ENCODE measurements around the gene PLAC8L1.
"Not testable (repeated sequence)": the region's sequence is repeated elsewhere in the genome, so short reads cannot be mapped to it uniquely, and the experiment has no call there.

The PLAC8L1 gene

GRCh38 chr5:146105477-146105876, at the start of gene PLAC8L1:
PLAC8L1 (minus strand) TSS chr5:146105577; CDS start chr5:146104311, 1,266 bp downstream.
- H3K27ac Mint-ChIP-seq, result no peak within 1 kb of the TSS
- H3K36me3 Mint-ChIP-seq (ENCODE audit: low read depth), result peaks cover 14% of the 10 kb centered on the region
- no peaks in the 10 kb centered on the region for H3K9me3 Mint-ChIP-seq
- no peaks in the 10 kb centered on the region for H3K4me1 Mint-ChIP-seq (ENCODE audit: low read depth)
- no peaks in the 10 kb centered on the region for H3K27me3 Mint-ChIP-seq
- H3K4me3 Mint-ChIP-seq, result no peak within 1 kb of the TSS

- Mint-ChIP-seq H3K36me3 (ENCODE audit: low read depth) (peaks cover 71% of the 10 kb centered on the region), H3K9me3 (no peaks in the 10 kb centered on the region), H3K27me3 (no peaks in the 10 kb centered on the region), H3K4me3 (no peak overlapping the region), H3K27ac (peak overlapping the region; percentile 69), H3K4me1 (ENCODE audit: low read depth) (no peaks in the 10 kb centered on the region)
These were observed 46.6 kb upstream of the PLAC8L1 start for GRCh38 chr5:146151970-146152369.

- H3K27ac Mint-ChIP-seq, result no peak overlapping the region
- peaks cover 75% of the 10 kb centered on the region for H3K36me3 Mint-ChIP-seq (ENCODE audit: low read depth)
- H3K9me3 Mint-ChIP-seq, result no peaks in the 10 kb centered on the region
- no peak overlapping the region for H3K4me3 Mint-ChIP-seq
- H3K27me3 Mint-ChIP-seq, result no peaks in the 10 kb centered on the region
- no peaks in the 10 kb centered on the region for H3K4me1 Mint-ChIP-seq (ENCODE audit: low read depth)
These were observed 32.6 kb upstream of the PLAC8L1 start for GRCh38 chr5:146137967-146138403.

GRCh38 chr5:146130440-146131045, 25.2 kb upstream of the PLAC8L1 start:
- H3K36me3 Mint-ChIP-seq (ENCODE audit: low read depth), result peaks cover 78% of the 10 kb centered on the region

GRCh38 chr5:146126068-146126467, 20.7 kb upstream of the PLAC8L1 start:
- H3K36me3 Mint-ChIP-seq (ENCODE audit: low read depth), result peaks cover 90% of the 10 kb centered on the region
- H3K27ac Mint-ChIP-seq, result no peak overlapping the region
- no peaks in the 10 kb centered on the region for H3K9me3 Mint-ChIP-seq
- H3K4me1 Mint-ChIP-seq (ENCODE audit: low read depth), result no peaks in the 10 kb centered on the region
- H3K27me3 Mint-ChIP-seq, result no peaks in the 10 kb centered on the region
- no peak overlapping the region for H3K4me3 Mint-ChIP-seq

More at GRCh38 chr5:146130440-146131045, 25.2 kb upstream of the PLAC8L1 start:
- Mint-ChIP-seq H3K27ac (no peak overlapping the region), H3K27me3 (no peaks in the 10 kb centered on the region), H3K9me3 (no peaks in the 10 kb centered on the region), H3K4me3 (no peak overlapping the region), H3K4me1 (ENCODE audit: low read depth) (no peaks in the 10 kb centered on the region)

- no peak overlapping the region for H3K27ac Mint-ChIP-seq
- H3K27me3 Mint-ChIP-seq, result no peaks in the 10 kb centered on the region
- H3K4me1 Mint-ChIP-seq (ENCODE audit: low read depth), result no peaks in the 10 kb centered on the region
- no peaks in the 10 kb centered on the region for H3K9me3 Mint-ChIP-seq
- no peak overlapping the region for H3K4me3 Mint-ChIP-seq
- peaks cover 91% of the 10 kb centered on the region for H3K36me3 Mint-ChIP-seq (ENCODE audit: low read depth)
These were observed 19.2 kb upstream of the PLAC8L1 start for GRCh38 chr5:146124580-146124979.

- H3K27ac Mint-ChIP-seq; H3K4me1 Mint-ChIP-seq (ENCODE audit: low read depth); H3K9me3 Mint-ChIP-seq; H3K4me3 Mint-ChIP-seq; H3K27me3 Mint-ChIP-seq: not testable (repeated sequence)
- peaks cover 90% of the 10 kb centered on the region for H3K36me3 Mint-ChIP-seq (ENCODE audit: low read depth)
These were observed 16.1 kb upstream of the PLAC8L1 start for GRCh38 chr5:146121451-146121850.

- Mint-ChIP-seq H3K27me3 (no peaks in the 10 kb centered on the region), H3K9me3 (no peaks in the 10 kb centered on the region), H3K4me1 (ENCODE audit: low read depth) (no peaks in the 10 kb centered on the region), H3K27ac (no peak overlapping the region), H3K4me3 (no peak overlapping the region), H3K36me3 (ENCODE audit: low read depth) (peaks cover 77% of the 10 kb centered on the region)
These were observed 12.9 kb upstream of the PLAC8L1 start for GRCh38 chr5:146118322-146118721.

- not testable (repeated sequence) for H3K27ac Mint-ChIP-seq; H3K9me3 Mint-ChIP-seq; H3K4me1 Mint-ChIP-seq (ENCODE audit: low read depth); H3K27me3 Mint-ChIP-seq; H3K4me3 Mint-ChIP-seq
- peaks cover 74% of the 10 kb centered on the region for H3K36me3 Mint-ChIP-seq (ENCODE audit: low read depth)
These were observed 11.8 kb upstream of the PLAC8L1 start for GRCh38 chr5:146117216-146117615.

GRCh38 chr5:146116361-146116760, 11.0 kb upstream of the PLAC8L1 start:
- peak overlapping the region; percentile 5 for H3K27ac Mint-ChIP-seq
- no peak overlapping the region for H3K4me3 Mint-ChIP-seq
- no peaks in the 10 kb centered on the region for H3K27me3 Mint-ChIP-seq
- no peaks in the 10 kb centered on the region for H3K9me3 Mint-ChIP-seq
- no peaks in the 10 kb centered on the region for H3K4me1 Mint-ChIP-seq (ENCODE audit: low read depth)
- H3K36me3 Mint-ChIP-seq (ENCODE audit: low read depth), result peaks cover 74% of the 10 kb centered on the region

GRCh38 chr5:146112476-146112875, 7.1 kb upstream of the PLAC8L1 start:
- peaks cover 41% of the 10 kb centered on the region for H3K36me3 Mint-ChIP-seq (ENCODE audit: low read depth)
- H3K27me3 Mint-ChIP-seq, result no peaks in the 10 kb centered on the region
- no peaks in the 10 kb centered on the region for H3K9me3 Mint-ChIP-seq
- no peaks in the 10 kb centered on the region for H3K4me1 Mint-ChIP-seq (ENCODE audit: low read depth)
- no peak overlapping the region for H3K27ac Mint-ChIP-seq
- H3K4me3 Mint-ChIP-seq, result no peak overlapping the region

GRCh38 chr5:146111409-146111808, 6.0 kb upstream of the PLAC8L1 start:
- H3K9me3 Mint-ChIP-seq, result no peaks in the 10 kb centered on the region
- no peak overlapping the region for H3K4me3 Mint-ChIP-seq
- no peak overlapping the region for H3K27ac Mint-ChIP-seq
- no peaks in the 10 kb centered on the region for H3K4me1 Mint-ChIP-seq (ENCODE audit: low read depth)
- peaks cover 37% of the 10 kb centered on the region for H3K36me3 Mint-ChIP-seq (ENCODE audit: low read depth)
- no peaks in the 10 kb centered on the region for H3K27me3 Mint-ChIP-seq

GRCh38 chr5:146109379-146109778, 4.0 kb upstream of the PLAC8L1 start:
- no peaks in the 10 kb centered on the region for H3K9me3 Mint-ChIP-seq
- no peaks in the 10 kb centered on the region for H3K4me1 Mint-ChIP-seq (ENCODE audit: low read depth)
- no peaks in the 10 kb centered on the region for H3K27me3 Mint-ChIP-seq

GRCh38 chr5:146108870-146109269, 3.5 kb upstream of the PLAC8L1 start:
- H3K9me3 Mint-ChIP-seq; H3K4me3 Mint-ChIP-seq; H3K4me1 Mint-ChIP-seq (ENCODE audit: low read depth); H3K27me3 Mint-ChIP-seq; H3K27ac Mint-ChIP-seq: not testable (repeated sequence)
- H3K36me3 Mint-ChIP-seq (ENCODE audit: low read depth), result peaks cover 33% of the 10 kb centered on the region

More at GRCh38 chr5:146109379-146109778, 4.0 kb upstream of the PLAC8L1 start:
- peaks cover 32% of the 10 kb centered on the region for H3K36me3 Mint-ChIP-seq (ENCODE audit: low read depth)
- no peak overlapping the region for H3K27ac Mint-ChIP-seq
- H3K4me3 Mint-ChIP-seq, result no peak overlapping the region

- Mint-ChIP-seq H3K36me3 (ENCODE audit: low read depth) (peaks cover 29% of the 10 kb centered on the region), H3K27me3 (no peaks in the 10 kb centered on the region), H3K27ac (no peak overlapping the region), H3K4me1 (ENCODE audit: low read depth) (no peaks in the 10 kb centered on the region), H3K4me3 (no peak overlapping the region), H3K9me3 (no peaks in the 10 kb centered on the region)
These were observed 2.5 kb upstream of the PLAC8L1 start for GRCh38 chr5:146107901-146108300.

GRCh38 chr5:146103594-146103993, 1.8 kb downstream of the PLAC8L1 start:
- no peaks in the 10 kb centered on the region for H3K9me3 Mint-ChIP-seq
- H3K4me3 Mint-ChIP-seq, result no peak overlapping the region
- no peaks in the 10 kb centered on the region for H3K4me1 Mint-ChIP-seq (ENCODE audit: low read depth)
- H3K27me3 Mint-ChIP-seq, result no peaks in the 10 kb centered on the region
- peaks cover 10% of the 10 kb centered on the region for H3K36me3 Mint-ChIP-seq (ENCODE audit: low read depth)
- H3K27ac Mint-ChIP-seq, result no peak overlapping the region
